ENCODE results near the gene RAD51B. TPM values are rescaled to one million over a fixed set of nuclear protein-coding genes. Genes with fewer than 3 reads are reported as not detected.

The RAD51B gene
- total RNA-seq, 1 experiment from 2014 or later: 16.7 TPM

GRCh38 chr14:68328509-68328908, 508.9 kb downstream of the RAD51B start:
- H3K56ac ChIP-seq (ENCODE audit: insufficient read length, low read depth, low read length): no peak overlapping the region
- H3K18ac ChIP-seq (ENCODE audit: insufficient read length, low read depth, low read length): no peak overlapping the region
- DNase-seq: no peak
- no peak overlapping the region for H3T11ph ChIP-seq (ENCODE audit: low read length)
- no peak for TF ChIP-seq CTCF (conservative IDR thresholded peaks at IDR 0.05)
- H3K27ac ChIP-seq (ENCODE audit: insufficient read length, low read depth, low read length): no peak overlapping the region
- no peak overlapping the region for H3K4me2 ChIP-seq (ENCODE audit: insufficient read depth, insufficient read length, low read length)
- H3K23ac ChIP-seq (ENCODE audit: insufficient read length, low read depth, low read length): no peak overlapping the region
- no peaks in the 10 kb centered on the region for H3K27me3 Mint-ChIP-seq (ENCODE audit: low read depth)
- WGBS (ENCODE audit: extremely low coverage, insufficient read length, low lambda C conversion rate): no CpG with 5 or more reads among the region's 3 CpGs
- no peak overlapping the region for H2BK5ac ChIP-seq (ENCODE audit: insufficient read length, low read length)
- no peaks in the 10 kb centered on the region for H3K79me2 ChIP-seq (ENCODE audit: insufficient read depth, low read length)
- H3K23me2 ChIP-seq (ENCODE audit: insufficient read length, low read depth, low read length, poor library complexity, severe bottlenecking): no peaks in the 10 kb centered on the region
- no peak overlapping the region for H4K5ac ChIP-seq (ENCODE audit: insufficient read length, low read depth, low read length)
- H2BK20ac ChIP-seq (ENCODE audit: low read depth, low read length, poor library complexity, severe bottlenecking): no peak overlapping the region
- no peaks in the 10 kb centered on the region; a peak in 1 of 7 replicates for H3K36me3 Mint-ChIP-seq (ENCODE audit: insufficient read depth in 1 of 3, low read depth in 3 of 3)
- H2BK120ac ChIP-seq (ENCODE audit: low read depth, low read length, poor library complexity, severe bottlenecking): no peak overlapping the region
- H2BK15ac ChIP-seq (ENCODE audit: low read depth, low read length): no peak overlapping the region
- H3K27me3 ChIP-seq (ENCODE audit: insufficient read depth, low read length): no peaks in the 10 kb centered on the region
- no peak overlapping the region for H2AFZ ChIP-seq (ENCODE audit: low read length)
- no peak overlapping the region for H3K27ac Mint-ChIP-seq
- H3K9me3 ChIP-seq (ENCODE audit: control insufficient read depth, low read depth, low read length): no peaks in the 10 kb centered on the region
- H3K4me1 Mint-ChIP-seq: peaks cover 17 to 20% of the 10 kb centered on the region in 2 experiments
- no peak overlapping the region for H4K8ac ChIP-seq (replicated peaks; ENCODE audit: insufficient read length, low read depth, low read length)
- H3K79me1 ChIP-seq (ENCODE audit: insufficient read depth, low read depth, low read length, poor library complexity, severe bottlenecking): no peaks in the 10 kb centered on the region
- no peak overlapping the region for H4K91ac ChIP-seq (ENCODE audit: insufficient read length, low read depth, low read length)
- no peak overlapping the region for H2BK12ac ChIP-seq (ENCODE audit: insufficient read length, low read depth, low read length)
- no peak overlapping the region for H3K4ac ChIP-seq (ENCODE audit: low read depth, low read length)
- H3K9ac ChIP-seq (ENCODE audit: extremely low read depth, insufficient read length, low read length): no peak overlapping the region
- no peaks in the 10 kb centered on the region for H3K4me1 ChIP-seq (ENCODE audit: insufficient read depth, low read length)
- H4K20me1 ChIP-seq (ENCODE audit: control insufficient read depth, insufficient read depth, insufficient read length): no peaks in the 10 kb centered on the region
- H3K4me3 Mint-ChIP-seq: no peak overlapping the region
- no peaks in the 10 kb centered on the region for H3K9me3 Mint-ChIP-seq
- no peak overlapping the region for H2AK5ac ChIP-seq (ENCODE audit: insufficient read length, low read length)
- no peak overlapping the region for H3K14ac ChIP-seq (ENCODE audit: insufficient read depth, low read length)
